ENCODE measurements around the gene HLA-DOB.

Gene HLA-DOB
- total RNA-seq = 0 to 4.1 (median 1.1) reads per million in 9 experiments

- DNase-seq = no peak
- peaks cover 0 to 2% of the 10 kb centered on the region in 2 donors for H3K4me1 Mint-ChIP-seq (ENCODE audit: low read depth in 2 of 2)
- peak within 1 kb of the TSS in 1 of 2 donors; percentile 33 for H3K4me3 Mint-ChIP-seq
These were observed at the start of gene HLA-DOB for GRCh38 chr6:32816746-32817204. Gene HLA-DOB, minus strand, starts transcription at chr6:32817002. Its CDS starts 51 bp downstream, at chr6:32816951.

GRCh38 chr6:32865724-32866443, 49.1 kb upstream of the HLA-DOB start:
- ATAC-seq (replicated peaks) = no peak
- Mint-ChIP-seq H3K27ac (peak overlapping the region; percentile 49 to 59), H3K27me3 (no peaks in the 10 kb centered on the region), H3K36me3 (ENCODE audit: insufficient read depth) (peaks cover 23% of the 10 kb centered on the region), H3K9me3 (no peaks in the 10 kb centered on the region), H3K4me3 (no peak overlapping the region), H3K4me1 (ENCODE audit: low read depth in 2 of 2) (peaks cover 13 to 16% of the 10 kb centered on the region in 2 donors)
- DNase-seq = no peak

More at GRCh38 chr6:32816746-32817204, at the start of gene HLA-DOB:
- Mint-ChIP-seq H3K36me3 (ENCODE audit: insufficient read depth) (no peaks in the 10 kb centered on the region), H3K9me3 (no peaks in the 10 kb centered on the region), H3K27ac (no peak within 1 kb of the TSS), H3K27me3 (no peaks in the 10 kb centered on the region)
- ATAC-seq (replicated peaks) = peak; percentile 85

GRCh38 chr6:32862725-32863124, 45.9 kb upstream of the HLA-DOB start:
- no peak for DNase-seq
- no peak overlapping the region for H3K4me3 Mint-ChIP-seq
- no peaks in the 10 kb centered on the region for H3K27me3 Mint-ChIP-seq
- no peak for ATAC-seq (replicated peaks)
- peaks cover 24 to 31% of the 10 kb centered on the region in 2 donors for H3K4me1 Mint-ChIP-seq (ENCODE audit: low read depth in 2 of 2)
- H3K36me3 Mint-ChIP-seq (ENCODE audit: insufficient read depth) = peaks cover 54% of the 10 kb centered on the region
- peak overlapping the region in 1 of 2 donors; percentile 26 for H3K27ac Mint-ChIP-seq
- H3K9me3 Mint-ChIP-seq = no peaks in the 10 kb centered on the region

DNA sequence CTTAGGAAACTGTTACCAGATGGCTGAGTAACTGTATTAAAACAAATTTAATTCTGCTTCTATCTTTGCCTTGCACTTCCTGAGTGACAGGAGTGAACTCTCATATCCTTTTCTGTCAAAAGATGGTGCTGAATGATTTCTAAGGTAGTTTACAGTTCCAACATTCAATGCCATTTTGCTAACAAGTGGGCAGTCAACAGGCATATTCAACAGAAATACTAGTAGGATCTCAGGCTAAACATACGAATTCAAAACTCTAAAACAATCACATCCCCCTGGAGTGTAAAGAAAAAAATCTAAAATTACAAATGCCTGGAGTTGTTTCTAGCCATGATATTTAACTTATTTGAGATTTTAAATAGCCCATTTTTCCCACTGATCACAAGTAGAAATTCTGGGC, 43.9 kb upstream of the HLA-DOB start:
- Mint-ChIP-seq H3K9me3 (no peaks in the 10 kb centered on the region), H3K27ac (peak overlapping the region; percentile 66 to 100), H3K4me1 (ENCODE audit: low read depth in 2 of 2) (peaks cover 33 to 39% of the 10 kb centered on the region in 2 donors), H3K36me3 (ENCODE audit: insufficient read depth) (peaks cover 75% of the 10 kb centered on the region), H3K27me3 (no peaks in the 10 kb centered on the region), H3K4me3 (no peak overlapping the region)
- ATAC-seq (replicated peaks) (no peak), DNase-seq (no peak)

DNA sequence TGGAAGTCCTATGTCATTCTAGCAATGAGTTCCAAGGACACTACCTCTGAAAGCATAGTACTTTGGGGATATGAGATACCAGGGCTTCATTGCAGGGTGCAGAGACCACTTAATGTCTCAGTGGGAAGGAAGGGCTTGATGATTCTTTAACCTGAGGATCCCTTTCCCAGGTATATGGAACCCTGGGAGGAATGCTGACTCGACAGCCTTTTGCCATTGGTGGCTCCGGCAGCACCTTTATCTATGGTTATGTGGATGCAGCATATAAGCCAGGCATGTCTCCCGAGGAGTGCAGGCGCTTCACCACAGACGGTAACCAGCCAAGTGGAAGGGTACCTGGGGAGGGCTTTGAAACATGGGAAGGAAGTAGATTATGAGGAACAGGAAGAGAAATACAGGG, 41.4 kb upstream of the HLA-DOB start:
- peaks cover 39 to 46% of the 10 kb centered on the region in 2 donors for H3K4me1 Mint-ChIP-seq (ENCODE audit: low read depth in 2 of 2)
- H3K27me3 Mint-ChIP-seq = no peaks in the 10 kb centered on the region
- ATAC-seq (replicated peaks) (no peak), DNase-seq (no peak)
- peak overlapping the region; percentile 59 to 100 for H3K27ac Mint-ChIP-seq
- H3K36me3 Mint-ChIP-seq (ENCODE audit: insufficient read depth) = peaks cover 90% of the 10 kb centered on the region
- H3K9me3 Mint-ChIP-seq = no peaks in the 10 kb centered on the region
- H3K4me3 Mint-ChIP-seq = peak overlapping the region in 1 of 2 donors; percentile 1

DNA sequence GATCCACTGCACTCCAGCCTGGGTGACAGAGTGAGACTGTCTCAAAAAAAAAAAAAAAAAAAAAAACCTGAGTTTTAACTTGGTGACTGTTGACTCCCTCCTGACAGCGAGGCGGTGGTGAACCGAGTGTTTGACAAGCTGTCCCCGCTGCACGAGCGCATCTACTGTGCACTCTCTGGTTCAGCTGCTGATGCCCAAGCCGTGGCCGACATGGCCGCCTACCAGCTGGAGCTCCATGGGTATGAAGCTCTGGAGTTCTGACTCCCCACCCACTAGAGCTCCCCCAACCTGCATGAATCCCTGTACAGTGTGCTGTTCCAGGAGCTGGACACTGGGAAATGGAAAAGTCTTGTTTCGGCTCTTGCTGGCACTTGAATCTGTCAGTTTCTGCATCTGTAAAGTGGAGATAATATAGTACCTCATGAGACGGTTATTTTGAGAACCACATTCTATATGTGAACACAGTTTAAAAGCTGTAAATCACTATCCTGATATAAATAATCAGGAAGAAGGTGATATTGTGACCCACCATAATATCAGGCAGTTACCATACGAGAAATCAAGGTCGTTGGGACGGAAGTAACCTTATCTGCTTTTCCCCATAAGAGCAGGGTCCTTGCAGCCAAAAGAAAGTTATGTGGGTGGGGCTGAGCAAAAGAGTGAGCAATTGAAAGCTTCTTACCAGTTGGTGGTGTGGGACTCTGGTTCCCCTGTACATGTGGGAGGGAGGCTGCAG, 40.5 kb upstream of the HLA-DOB start:
- Mint-ChIP-seq H3K27me3 (no peaks in the 10 kb centered on the region), H3K4me3 (peak overlapping the region; percentile 13 to 98), H3K9me3 (no peaks in the 10 kb centered on the region), H3K4me1 (ENCODE audit: low read depth in 2 of 2) (peaks cover 42 to 50% of the 10 kb centered on the region in 2 donors), H3K36me3 (ENCODE audit: insufficient read depth) (peaks cover 94% of the 10 kb centered on the region), H3K27ac (peak overlapping the region; percentile 59 to 100)
- DNase-seq = no peak
- ATAC-seq (replicated peaks) = no peak

DNA sequence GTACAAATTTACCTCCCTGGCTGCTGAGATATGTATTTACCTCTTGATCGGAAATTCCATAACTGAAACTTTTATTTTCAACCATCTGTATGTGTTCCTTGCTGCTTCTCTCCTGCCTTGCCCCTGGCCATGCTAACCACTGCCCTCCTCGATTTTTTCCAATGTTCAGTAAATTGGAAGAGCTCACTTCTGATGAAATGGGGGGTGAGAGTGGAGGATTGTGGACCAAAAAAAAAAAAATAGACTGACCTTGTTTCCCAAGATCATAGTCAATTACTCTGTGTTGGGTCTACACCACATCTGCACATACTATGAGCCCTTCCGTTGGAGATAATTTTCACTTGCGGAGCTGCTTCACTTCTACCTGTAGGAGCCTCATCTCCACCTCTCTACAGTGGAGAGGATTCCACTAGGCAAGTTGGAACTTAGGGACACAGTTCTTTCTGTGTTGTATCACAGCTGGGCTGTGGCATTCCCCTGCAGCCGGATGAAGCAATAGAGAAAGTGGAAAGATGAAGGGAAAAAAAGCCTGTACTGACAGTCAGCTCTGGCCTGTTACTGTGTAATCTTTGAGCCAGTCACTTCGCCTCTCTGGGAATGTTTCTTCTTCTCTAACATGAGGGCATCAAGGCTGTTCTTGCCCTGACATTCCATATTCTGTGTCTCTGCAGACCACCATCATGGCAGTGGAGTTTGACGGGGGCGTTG, 38.8 kb upstream of the HLA-DOB start:
- peak overlapping the region; percentile 98 to 100 for H3K4me3 Mint-ChIP-seq
- peaks cover 88% of the 10 kb centered on the region for H3K36me3 Mint-ChIP-seq (ENCODE audit: insufficient read depth)
- DNase-seq (no peak), ATAC-seq (replicated peaks) (no peak)
- H3K9me3 Mint-ChIP-seq = no peaks in the 10 kb centered on the region
- H3K27me3 Mint-ChIP-seq = no peaks in the 10 kb centered on the region
- peaks cover 55 to 67% of the 10 kb centered on the region in 2 donors for H3K4me1 Mint-ChIP-seq (ENCODE audit: low read depth in 2 of 2)
- peak overlapping the region; percentile 98 to 100 for H3K27ac Mint-ChIP-seq

- peak overlapping the region; percentile 98 to 100 for H3K4me3 Mint-ChIP-seq
- H3K9me3 Mint-ChIP-seq = no peaks in the 10 kb centered on the region
- ATAC-seq (replicated peaks) (peak; percentile 28), DNase-seq (peak; percentile 40 to 50 (median 50))
- H3K4me1 Mint-ChIP-seq (ENCODE audit: low read depth in 2 of 2) = peaks cover 62 to 74% of the 10 kb centered on the region in 2 donors
- peaks cover 88% of the 10 kb centered on the region for H3K36me3 Mint-ChIP-seq (ENCODE audit: insufficient read depth)
- H3K27me3 Mint-ChIP-seq = no peaks in the 10 kb centered on the region
- peak overlapping the region; percentile 98 to 100 for H3K27ac Mint-ChIP-seq
These were observed 37.8 kb upstream of the HLA-DOB start for GRCh38 chr6:32854376-32855178.

- H3K9me3 Mint-ChIP-seq = no peaks in the 10 kb centered on the region
- H3K27me3 Mint-ChIP-seq = no peaks in the 10 kb centered on the region
- peaks cover 63 to 74% of the 10 kb centered on the region in 2 donors for H3K4me1 Mint-ChIP-seq (ENCODE audit: low read depth in 2 of 2)
- peak within 1 kb of the TSS; percentile 98 to 100 for H3K4me3 Mint-ChIP-seq
- ATAC-seq (replicated peaks) (peak; percentile 80), DNase-seq (peak; percentile 89 to 91 (median 91))
- peaks cover 88% of the 10 kb centered on the region for H3K36me3 Mint-ChIP-seq (ENCODE audit: insufficient read depth)
- H3K27ac Mint-ChIP-seq = peak within 1 kb of the TSS; percentile 98 to 100
These were observed 37.0 kb upstream of the HLA-DOB start, which contains the start of the genes PSMB9 and TAP1 for GRCh38 chr6:32853541-32854375. Gene PSMB9, plus strand, starts transcription at chr6:32854192. Its CDS starts 38 bp downstream, at chr6:32854230. Gene TAP1, minus strand, starts transcription at chr6:32853704. Its CDS starts 68 bp downstream, at chr6:32853636.

DNA sequence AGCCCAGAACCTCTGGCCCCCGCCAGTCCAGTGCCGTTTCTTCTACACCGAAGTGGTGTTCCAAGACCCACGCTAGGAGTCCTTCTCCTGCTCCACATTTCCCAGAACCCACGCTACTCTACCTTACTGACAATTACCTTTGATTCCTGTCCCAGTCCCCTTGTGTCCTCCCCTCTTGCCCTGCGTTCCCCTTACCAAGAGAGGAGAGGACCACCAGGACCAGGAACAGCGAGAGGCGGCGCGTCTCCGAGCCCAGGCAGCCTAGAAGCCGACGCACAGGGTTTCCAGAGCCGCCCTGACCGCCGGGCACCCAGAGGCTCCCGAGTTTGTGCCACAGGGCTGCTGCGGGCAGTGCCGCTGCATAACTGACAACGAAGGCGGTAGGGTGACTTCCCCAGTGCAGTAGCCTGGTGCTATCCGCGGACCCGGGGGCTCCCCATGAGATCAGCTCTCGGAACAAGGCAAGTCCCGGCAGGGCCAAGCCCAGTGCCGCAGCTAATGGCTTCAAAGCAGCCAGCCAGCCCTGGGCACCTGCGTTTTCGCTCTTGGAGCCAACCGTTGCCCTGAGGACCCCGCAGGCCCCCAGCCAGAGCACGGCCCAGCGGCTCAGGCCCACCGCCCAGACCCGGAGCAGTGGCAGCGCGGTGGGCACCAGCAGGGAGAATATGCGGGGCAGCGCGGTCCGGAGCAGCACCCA, 36.2 kb upstream of the HLA-DOB start:
- Mint-ChIP-seq H3K9me3 (no peaks in the 10 kb centered on the region), H3K27me3 (no peaks in the 10 kb centered on the region), H3K36me3 (ENCODE audit: insufficient read depth) (peaks cover 88% of the 10 kb centered on the region), H3K4me3 (peak overlapping the region; percentile 98 to 100), H3K4me1 (ENCODE audit: low read depth in 2 of 2) (peaks cover 65 to 74% of the 10 kb centered on the region in 2 donors), H3K27ac (peak overlapping the region; percentile 98 to 100)
- DNase-seq (peak; percentile 57 to 60 (median 60)), ATAC-seq (replicated peaks) (peak; percentile 42)

DNA sequence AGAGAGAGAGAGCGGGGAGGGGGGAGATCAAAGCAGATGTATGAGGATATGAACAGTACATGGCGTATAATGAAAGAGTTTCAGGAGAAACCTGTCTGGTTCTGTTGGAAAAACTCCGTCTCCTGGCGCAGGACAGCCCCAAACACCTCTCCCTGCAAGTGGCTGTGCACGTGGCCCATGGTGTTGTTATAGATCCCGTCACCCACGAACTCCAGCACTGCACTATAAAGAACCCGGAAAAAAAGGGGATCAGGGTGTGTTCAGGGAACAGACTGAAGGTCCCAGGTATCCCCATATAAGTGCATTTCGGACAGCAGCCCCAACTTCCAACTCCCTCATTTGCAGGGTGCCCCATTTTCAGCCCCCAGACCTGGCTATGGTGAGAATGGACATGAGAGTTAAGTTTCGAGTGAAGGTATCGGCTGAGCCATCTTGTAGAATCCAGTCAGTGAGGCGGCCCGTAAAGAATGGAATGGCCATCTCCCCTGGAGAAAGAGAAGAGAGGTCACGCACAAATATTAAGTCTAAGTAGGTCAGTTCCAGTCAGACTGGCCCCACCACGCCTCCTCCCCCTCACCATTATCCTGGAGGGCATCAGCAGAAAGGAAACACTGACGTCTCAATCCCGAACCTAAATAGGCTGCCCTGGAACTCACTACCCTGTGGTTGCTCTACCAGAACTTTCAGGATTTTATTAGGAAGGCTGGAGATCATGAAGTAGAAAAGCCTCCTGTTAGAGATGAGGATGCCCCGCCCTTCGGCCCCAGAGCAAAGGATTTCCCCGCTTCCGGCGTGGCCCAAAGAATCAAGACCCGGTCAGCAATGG, 35.4 kb upstream of the HLA-DOB start:
- Mint-ChIP-seq H3K27me3 (no peaks in the 10 kb centered on the region), H3K36me3 (ENCODE audit: insufficient read depth) (peaks cover 88% of the 10 kb centered on the region), H3K4me1 (ENCODE audit: low read depth in 2 of 2) (peaks cover 66 to 74% of the 10 kb centered on the region in 2 donors), H3K4me3 (peak overlapping the region; percentile 98 to 100), H3K27ac (peak overlapping the region; percentile 98 to 100), H3K9me3 (no peaks in the 10 kb centered on the region)
- DNase-seq (no peak), ATAC-seq (replicated peaks) (no peak)

Data from effector memory CD8-positive, alpha-beta T cell (primary cell).